Measurements from ENCODE around the gene LRRC25.
A peak's percentile ranks its signal among the peaks of the same experiment; 100 is the strongest.
"Not testable (repeated sequence)": the region's sequence is repeated elsewhere in the genome, so short reads cannot be mapped to it uniquely, and the experiment has no call there.

The LRRC25 gene

DNA sequence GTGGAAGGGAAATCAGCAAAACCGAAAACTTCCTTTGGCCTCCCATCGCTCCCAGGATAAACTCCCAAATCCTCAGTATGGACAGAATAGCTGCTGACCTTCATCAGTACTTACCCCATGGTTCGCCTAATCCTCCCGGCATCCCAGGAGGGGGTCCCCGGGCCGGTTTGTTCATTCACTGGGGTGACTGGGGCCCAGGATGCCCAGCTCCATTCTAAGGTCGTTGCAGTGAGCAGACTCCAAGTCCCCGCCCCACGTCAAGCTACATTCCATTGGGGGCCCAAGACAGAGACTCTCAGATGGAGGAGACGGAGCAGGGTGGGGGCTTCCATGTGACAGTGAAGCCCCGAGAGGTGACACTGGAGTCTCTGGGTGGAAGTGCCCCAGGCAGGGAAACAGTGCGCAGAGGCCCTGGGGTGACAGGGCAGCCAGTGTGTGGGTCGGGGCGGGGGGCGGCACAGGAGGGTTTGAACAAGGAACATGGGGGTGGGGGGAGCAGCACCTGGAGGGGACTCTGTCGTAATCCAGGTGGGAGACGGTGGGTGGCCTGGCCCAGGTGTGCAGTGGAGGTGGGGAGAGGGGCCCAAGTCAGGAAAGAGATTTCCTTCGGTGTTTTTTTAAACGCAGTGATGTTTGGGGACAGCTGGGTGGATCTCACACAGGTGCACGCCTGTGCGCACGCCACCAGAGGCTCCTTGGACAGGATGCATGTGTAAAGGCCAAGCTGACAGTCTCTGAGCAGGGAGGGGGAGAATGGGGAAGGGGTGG, 26.9 kb upstream of the LRRC25 start:
- no peak for DNase-seq

DNA sequence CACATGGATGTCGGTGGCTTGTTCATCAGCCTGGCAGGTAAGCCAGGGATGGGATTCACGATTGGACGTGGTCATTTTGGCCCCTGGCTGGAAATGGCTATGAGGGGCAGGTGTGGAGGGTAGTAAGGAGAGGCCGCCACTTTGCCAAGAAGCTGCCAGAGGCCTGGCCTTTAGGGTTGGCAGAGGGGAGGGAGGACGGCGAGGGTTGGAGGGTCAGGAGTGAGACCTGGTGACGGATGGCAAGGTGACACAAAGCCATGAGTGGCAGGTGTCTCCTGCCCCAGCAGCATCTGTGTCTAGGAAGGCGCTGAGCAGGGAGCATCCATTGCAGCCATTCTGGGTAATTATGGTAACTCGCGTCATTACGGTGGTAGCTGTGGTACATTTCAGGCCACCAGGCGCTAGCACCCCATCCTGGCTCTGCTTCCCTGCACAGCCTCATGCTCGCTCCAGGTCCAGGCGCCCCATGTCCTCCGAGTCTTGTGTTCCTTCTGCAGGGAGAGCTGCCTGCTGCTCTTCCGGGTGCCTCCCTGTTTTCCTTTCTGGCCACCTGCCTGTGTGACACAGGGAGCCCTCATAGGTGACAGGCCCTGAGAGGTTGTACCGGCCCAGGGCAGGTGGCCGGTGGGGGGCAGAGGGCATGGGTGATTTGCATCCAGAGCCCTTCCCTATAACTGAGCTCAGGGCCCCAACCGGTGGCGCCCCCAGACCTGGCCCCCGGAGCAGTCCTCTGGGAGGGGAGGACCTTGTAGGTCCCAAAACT, 26.0 kb upstream of the LRRC25 start:
- no peak for DNase-seq

GRCh38 chr19:18422530-18423191, 25.2 kb upstream of the LRRC25 start:
- DNase-seq, result no peak

GRCh38 chr19:18421371-18421959, 24.0 kb upstream of the LRRC25 start:
- no peak for DNase-seq

DNA sequence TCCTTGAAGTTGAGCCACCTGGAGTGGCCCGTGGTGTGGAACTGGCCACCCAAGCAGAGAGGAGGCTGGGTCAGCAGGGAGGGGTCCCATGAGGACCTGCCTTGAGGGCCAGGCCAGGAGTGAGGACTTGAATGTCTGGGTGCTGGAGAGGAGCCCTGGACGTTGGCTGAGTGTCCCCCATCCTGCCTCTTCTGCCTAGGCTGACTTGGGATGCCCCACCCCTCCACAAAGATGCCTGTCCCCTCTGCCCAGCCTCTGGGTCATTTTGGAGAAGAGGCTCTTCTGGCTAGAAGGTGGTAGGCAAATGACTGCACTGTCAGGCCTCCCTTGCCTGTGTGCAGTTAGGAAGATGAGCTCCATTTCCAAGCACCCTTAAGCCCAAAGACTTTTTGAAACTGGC, 23.5 kb upstream of the LRRC25 start:
- no peak for DNase-seq

DNA sequence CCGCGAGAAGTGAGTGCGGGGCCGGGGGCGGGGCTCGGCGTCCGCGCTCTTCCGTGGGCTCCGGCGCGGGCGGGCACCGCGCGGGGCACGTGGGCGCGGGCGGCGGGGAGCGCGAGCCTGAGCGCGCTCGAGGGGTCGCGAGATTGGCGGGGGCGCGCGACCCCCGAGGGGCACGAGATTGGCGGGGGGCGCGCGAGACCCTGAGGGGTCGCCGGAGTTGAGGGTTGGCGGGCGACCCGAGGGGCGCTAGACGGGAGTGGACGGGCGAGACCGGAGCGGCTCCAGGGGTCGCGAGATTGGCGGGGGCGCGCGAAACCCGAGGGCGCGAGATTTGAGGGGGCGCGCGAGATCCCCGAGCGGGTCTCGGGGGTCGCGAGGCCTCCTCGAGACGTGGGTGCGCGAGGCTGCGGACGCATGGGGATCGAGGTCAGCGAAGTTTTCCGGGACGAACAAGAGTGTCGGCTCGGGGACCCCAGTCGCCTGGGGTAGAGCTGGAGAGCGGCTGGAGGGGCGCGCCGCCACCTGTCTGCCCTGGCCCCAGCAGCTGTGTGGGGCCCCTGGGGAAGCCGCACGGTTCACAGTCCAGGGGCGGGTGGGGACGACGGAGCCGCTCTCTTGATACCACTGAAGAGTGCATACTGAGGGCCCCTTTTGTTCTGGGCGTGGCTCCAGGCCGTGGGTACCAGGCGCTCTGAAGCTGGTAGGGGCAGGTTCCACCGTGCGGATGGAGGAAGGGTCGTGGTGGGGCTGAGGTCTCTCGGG, 22.5 kb upstream of the LRRC25 start:
- DNase-seq, result no peak

DNA sequence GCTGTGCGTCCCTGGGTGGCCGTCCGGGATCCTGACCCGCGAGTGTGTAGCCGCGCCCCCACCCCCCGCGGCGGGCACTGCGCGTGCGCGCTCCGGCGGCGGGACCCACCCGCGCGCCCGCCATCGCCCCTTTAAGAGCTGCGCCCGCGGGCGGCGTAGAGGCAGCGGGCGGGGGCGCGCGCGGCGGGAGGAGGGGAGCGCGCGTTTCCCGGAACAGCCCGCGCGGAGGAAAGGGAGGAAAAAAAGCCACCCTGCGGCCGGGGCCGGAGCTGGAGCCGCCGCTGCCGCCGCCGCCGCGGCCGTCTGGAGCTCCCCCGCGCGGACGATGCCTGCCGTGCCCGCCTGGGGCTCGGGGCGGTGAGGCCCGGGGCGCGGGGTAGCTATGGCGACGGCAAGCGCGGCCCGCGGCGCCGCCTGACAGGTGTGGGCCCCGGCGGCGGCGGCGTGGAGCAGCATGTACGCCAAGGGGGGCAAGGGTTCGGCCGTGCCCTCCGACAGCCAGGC, 21.8 kb upstream of the LRRC25 start, which contains the start of gene SSBP4:
Gene SSBP4, plus strand, starts transcription at position 204 of the 504 bp plus-strand sequence. Its CDS starts 251 bp downstream, at position 455.
- peak; percentile 61 for DNase-seq

DNA sequence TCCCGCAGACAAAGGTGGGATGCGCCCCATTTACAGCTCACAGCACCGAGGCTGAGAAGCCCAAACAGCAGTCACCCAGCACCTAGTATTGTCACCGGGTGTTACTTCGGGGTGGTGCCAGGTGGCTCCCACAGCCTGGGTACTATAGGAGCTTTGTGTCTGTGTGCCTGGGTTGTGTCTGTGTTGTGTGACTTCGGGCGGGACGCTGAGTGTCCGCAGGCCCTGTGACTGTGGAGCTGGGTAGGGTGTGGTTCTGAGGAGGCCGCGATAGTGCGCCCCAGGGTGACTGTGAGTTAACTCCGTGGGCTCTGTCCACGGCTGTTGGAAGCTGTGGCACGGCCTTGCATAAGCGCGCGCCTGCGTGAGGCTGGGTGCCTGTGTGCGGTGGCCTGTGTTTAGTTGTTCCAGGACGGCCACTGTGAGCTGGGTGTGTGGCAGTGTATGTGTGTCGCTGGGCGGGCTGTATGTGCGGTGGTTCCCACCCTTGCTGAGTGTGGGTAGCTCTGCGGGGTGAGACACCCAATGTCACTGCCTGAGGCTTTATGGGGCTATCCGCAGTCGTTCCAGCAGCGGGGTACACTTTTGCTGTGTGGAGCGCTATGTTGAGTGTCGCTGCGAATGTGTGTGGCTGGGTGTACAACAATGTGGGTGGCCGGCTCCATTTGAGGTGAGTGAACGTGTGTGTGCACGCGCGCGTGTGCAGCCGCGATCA, 21.2 kb upstream of the LRRC25 start:
- peak; percentile 52 for DNase-seq

- DNase-seq, result no peak
These were observed 20.6 kb upstream of the LRRC25 start for GRCh38 chr19:18418029-18418482.

DNA sequence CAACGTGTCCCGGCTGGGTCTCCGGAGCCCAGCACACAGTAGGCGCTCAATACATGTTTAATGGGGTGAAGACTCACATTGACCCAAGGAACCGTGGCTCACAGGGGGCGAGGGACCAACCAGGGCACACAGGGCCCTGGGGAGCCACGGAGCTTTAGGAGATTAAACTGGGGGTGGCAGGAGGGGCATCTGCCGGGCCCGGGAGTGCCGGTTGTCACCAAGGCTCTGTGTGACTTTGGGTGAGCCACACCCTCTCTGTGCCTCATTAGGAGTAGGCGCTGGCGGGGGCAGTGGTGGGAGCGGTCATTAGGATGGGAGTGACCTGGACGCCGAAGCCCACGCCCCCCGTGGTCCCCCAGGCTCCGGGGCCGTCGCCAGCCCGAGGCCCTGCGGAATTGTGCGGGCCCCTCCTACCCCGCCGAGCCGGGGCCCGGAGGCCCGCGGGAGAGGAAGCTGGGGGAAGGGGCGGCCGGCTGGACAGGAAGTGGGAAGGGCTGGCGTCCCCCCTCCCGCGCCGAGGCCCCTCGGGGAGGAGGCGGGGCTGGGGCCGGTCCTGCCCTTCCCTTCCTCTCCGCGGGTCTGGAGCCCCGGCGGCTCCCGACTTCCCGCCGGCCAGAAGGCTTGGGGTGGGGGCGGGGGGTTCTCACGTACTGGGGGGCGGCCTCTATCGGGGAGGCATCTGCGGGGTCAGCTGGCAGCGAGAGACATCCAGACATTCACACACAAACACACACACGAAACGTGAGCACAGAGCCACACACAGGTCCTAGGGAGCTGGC, 20.0 kb upstream of the LRRC25 start:
- peak; percentile 60 for DNase-seq

- peak; percentile 72 for DNase-seq
These were observed 19.4 kb upstream of the LRRC25 start for GRCh38 chr19:18416778-18417249.

DNA sequence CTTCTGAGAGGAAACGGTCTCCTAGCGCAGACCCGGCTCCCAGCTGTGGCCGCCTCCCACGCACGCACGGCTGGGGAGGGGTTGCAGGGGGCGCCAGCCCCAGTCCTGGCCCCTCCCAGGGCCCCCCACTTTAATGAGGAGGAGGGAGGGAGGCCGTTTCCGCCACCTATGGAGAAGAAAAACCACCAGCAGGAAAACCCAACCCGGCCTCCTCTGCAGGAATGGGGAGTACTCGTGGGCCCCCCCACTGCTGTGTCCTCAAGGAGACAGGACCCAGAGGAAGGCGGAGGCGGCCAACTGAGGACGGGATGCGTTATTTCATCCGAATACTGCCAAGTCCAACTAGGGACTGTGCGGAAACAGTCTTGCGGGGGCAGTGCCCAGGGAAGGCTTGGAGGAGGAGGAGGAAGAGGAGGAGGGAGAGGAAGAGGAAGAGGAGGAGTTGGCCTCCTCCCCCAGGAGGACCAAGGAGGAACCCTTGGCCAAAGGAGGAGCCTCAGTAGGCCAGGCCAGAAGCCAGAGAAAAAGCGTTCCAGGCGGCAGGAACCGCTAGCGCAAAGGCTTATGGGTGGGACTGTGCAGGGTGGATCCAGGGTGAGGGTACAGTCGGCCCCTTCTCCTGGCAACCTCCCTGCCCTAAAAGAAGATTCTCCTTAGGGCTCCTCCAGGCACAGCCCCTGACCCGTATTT, 17.9 kb upstream of the LRRC25 start:
- no peak for DNase-seq

DNA sequence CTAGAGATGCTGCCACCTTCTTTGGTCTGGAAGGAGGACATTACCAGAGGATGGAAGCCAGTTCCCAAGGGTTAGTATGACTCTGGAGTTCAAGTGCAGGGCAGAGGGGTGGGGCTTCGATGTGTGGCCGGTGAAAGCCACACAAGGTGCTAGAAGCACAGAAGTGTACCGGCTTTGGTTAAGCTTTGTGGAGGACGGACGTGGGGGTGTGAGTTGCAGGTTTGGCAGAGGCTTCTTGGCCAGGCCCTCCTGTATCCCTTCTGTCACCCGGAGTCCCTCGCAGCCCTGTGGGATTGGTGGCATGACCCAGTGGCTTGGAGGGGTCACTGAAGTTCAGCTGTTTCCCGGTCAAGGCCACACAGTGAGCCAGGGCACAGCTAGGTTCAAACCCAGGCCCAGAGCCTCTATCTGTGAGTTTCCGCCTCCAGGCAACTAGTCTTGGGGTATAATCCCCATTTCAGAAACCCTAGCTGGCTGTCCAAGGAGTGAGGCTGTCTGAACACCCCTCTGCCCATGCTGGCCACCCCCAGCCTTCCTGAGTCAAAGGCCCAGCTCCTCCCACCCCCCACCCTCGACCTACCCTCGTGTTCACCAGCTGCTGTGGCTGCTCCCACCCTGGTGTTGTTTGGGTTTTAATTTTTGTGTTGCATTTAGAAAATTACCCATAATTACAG, 17.2 kb upstream of the LRRC25 start:
- DNase-seq, result no peak

DNA sequence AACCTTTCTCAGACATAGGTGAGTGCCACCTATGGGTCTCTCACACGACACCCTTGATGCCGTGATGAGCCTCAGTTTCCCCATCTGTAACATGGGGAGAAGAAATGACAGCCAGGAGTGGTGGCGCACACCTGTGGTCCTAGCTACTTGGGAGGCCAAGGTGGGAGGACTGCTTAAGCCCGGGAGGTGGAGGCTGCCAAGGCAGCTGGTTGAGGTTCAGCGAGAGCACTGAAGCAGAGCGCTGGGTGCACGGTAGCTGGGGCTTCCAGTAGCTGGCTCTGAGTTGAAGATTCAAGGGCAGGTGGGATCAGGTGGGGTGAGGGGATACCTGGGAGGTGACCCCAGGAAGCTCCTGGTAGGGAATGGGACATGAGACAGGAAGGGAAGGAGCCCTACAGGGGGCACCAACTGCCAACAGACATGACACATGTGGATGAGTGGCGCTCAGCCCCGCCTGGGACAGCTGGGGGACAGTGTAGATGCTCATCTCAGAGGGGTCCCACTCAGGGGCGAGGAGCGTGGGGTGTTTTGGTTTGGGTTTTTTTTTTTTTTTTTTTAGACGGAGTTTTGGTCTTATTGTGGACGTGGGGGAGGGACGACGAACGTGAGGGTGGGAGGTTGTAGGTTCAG, 15.3 kb upstream of the LRRC25 start:
- DNase-seq, result no peak

- DNase-seq, result no peak
These were observed 10.6 kb upstream of the LRRC25 start for GRCh38 chr19:18408053-18408476.

DNA sequence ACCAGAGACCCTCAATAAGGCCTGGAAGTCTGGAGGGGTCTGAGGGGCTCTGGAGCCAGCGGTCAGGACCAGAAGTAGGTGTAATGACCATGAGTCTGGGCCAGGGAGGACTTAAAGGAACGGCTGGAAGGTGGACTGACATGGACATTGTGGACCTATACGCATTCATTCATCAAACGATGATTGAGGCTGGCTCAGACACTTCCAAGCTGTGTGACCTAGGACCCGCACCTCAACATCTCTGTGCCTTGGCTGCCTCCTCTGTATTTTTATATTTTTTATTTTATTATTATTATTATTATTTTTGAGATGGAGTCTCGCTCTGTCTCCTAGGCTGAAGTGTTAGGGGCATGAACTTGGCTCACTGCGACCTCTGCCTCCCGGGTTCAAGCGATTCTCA, 9.3 kb upstream of the LRRC25 start:
- DNase-seq, result no peak

GRCh38 chr19:18405754-18406153, 8.3 kb upstream of the LRRC25 start:
- not testable (repeated sequence) for DNase-seq

DNA sequence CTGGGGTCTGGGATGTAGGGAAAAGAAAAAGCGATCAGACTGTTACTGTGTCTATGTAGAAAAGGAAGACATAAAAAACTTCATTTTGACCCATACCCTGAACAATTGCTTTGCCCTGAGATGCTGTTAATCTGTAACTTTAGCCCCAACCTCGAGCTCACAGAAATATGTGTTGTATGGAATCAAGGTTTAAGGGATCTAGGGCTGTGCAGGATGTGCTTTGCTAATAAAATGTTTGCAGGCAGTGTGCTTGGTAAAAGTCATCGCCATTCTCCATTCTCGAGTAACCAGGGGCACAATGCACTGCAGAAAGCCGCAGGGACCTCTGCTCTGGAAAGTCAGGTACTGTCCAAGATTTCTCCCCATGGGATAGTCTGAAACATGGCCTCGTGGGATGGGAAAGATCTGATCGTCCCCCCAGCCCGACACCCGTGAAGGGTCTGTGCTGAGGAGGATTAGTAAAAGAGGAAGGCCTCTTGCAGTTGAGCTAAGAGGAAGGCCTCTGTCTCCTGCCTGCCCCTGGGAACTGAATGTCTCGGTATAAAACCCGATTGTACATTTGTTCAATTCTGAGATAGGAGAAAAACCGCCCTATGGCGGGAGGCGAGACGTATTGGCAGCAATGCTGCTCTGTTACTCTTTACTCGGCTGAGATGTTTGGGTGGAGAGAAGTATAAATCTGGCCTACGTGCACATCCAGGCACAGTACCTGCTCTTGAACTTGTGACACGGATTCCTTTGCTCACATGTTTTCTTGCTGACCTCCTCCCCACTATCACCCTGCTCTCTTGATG, 5.2 kb upstream of the LRRC25 start:
- not testable (repeated sequence) for DNase-seq

Measured in T1000 (cell line).